C4-2B (cell line): Measurements from ENCODE around the gene CYP26B1.

Experiments used
- H3K27ac ChIP-seq: fragments of 450-650 bp; 2 replicates; pipeline ENCODE4 v1.5.1; 2017
- CTCF ChIP-seq: fragments of 450-650 bp; conservative IDR thresholded peaks from 2 replicates; pipeline ENCODE4 v1.5.1; 2017; ENCODE audit warnings: mild to moderate bottlenecking
- ZFX ChIP-seq: fragments of 450-650 bp; IDR thresholded peaks from 2 replicates; pipeline ENCODE4 v1.6.1; 2017

Gene CYP26B1

GRCh38 chr2:72136331-72136730, 11.3 kb downstream of the CYP26B1 start:
- no peak for TF ChIP-seq ZFX
- no peak for TF ChIP-seq CTCF
- H3K27ac ChIP-seq = no peak overlapping the region

GRCh38 chr2:72135921-72136320, 11.7 kb downstream of the CYP26B1 start:
- TF ChIP-seq ZFX = no peak
- TF ChIP-seq CTCF = no peak
- H3K27ac ChIP-seq = no peak overlapping the region

DNA sequence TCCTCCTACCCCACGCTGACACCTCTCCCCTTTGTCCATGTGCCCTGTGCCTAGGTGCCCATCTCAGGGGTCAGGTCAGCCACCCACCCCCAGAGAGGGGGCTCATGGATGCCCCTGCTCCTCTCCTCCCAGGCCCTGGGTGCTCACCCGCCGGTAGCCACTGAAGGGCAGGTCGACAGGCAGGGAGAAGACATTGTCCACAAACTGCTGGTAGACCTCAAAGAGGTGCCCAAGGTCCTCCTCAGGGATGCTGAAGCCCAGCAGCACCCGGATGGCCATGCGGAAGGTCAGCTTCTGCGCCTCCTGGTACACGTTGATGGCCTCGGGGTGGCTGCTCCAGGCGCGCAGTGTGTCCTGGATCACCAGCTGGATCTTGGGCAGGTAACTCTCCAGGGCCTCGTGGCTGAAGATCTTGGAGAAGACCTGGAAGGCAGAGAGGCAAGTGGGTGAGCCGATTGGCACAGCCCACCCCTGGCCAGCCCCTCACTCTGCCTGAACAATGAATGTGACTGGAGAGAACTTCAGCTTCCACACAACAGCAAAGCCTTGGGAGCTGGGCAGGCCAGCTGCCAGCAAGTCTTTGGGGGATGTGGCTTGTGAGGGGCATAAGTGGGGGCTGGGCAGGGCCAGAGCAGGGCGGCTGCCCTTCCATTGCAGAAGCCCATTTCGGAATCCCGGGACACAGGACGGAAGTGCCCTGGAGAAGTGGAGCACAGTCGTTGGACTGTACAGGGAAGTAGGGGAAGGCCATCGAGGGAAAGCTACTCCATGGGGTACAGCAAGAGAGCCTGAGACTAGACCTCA, 12.5 kb downstream of the CYP26B1 start:
- TF ChIP-seq ZFX (no peak), CTCF (no peak)
- H3K27ac ChIP-seq = no peak overlapping the region

DNA sequence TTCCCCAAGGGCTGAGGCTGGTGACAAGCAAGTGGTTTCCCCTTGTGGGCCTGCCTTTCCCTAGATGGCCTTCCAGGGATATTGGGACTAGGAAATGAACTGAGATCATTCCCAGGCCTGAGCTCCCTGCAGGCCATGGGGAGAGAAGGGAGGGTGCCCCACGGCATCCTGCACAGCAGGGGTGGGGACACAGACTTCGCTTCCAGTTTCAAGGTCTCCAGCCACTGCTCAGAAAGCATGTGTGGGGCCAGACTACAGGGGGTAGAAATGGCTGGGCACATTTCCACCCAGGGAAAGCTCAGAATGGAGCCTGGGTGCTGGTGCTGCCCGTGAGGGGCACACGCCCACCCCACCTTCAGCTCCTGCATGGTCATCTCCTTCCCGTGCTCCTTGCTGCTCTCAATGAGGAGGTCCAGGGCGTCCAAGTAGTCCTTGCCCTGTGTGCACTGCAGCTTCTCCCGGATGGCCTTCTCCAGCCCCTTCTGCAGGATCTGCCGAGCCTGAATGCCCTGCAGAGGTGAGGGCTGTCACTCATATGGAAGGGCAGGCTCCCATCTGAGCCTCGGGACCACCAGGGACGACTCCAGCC, 13.2 kb downstream of the CYP26B1 start:
- H3K27ac ChIP-seq = no peak overlapping the region
- TF ChIP-seq ZFX (no peak), CTCF (no peak)

- no peak overlapping the region for H3K27ac ChIP-seq
- no peak for TF ChIP-seq ZFX
- TF ChIP-seq CTCF = no peak
These were observed 13.8 kb downstream of the CYP26B1 start for GRCh38 chr2:72133721-72134407.

DNA sequence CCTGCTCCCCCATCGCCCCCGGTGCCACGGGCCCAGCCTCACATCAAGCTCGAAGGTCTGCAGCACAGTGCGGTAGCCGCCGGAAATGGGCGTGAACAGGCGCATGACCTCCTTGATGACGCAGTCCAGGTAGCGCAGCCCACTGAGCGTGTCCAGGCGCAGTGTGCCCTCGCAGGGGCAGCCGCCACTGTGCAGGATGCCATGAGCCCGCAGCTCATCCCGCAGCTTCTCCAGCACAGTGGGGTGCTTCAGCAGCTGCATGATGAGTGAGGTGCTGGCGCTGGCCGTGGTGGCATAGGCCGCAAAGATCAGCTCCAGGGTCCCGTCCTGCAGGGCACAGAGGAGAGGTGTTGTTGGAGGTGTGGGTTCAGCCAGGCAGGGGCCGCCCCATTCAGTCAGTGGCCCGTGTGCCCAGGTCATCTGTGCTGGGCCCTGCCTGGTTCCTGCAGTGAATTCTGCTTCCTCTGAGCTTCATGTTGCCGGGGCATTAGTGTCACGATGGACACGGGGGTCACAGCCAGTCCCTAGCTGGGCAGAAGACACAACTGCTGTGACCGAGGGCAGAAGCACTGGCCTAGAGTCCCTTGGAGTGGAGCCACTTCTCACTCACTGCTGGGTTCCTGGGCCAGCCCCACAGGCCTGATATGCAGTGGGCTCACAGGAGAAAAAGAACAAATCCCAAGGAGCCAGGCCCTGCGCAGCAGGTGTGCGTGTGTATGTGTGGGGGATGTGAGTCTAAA, 14.5 kb downstream of the CYP26B1 start:
- TF ChIP-seq ZFX (no peak), CTCF (no peak)
- H3K27ac ChIP-seq = no peak overlapping the region
